Esophagus squamous epithelium (tissue), 5 donors: ENCODE measurements around the gene PTCSC3. TPM values are rescaled to one million over a fixed set of nuclear protein-coding genes. Genes with fewer than 3 reads are reported as not detected.

Experiments used
- DNase-seq: peaks from one replicate; lab custom pipeline; 2025; lab: John Stamatoyannopoulos, UW
- H3K27ac ChIP-seq, 4 donors: fragments of 200-600 bp; sonication (generic); one replicate each; pipeline ENCODE4 v1.5.1; 2016 to 2019; ENCODE audit warnings: mild to moderate bottlenecking in 1 of 4
- H3K27me3 ChIP-seq, 4 donors: fragments of 200-600 bp; sonication (generic); 1 replicate in 3 of 4; 2 replicates in 1 of 4; pipeline versions ENCODE4 v1.5.1 to v1.6.0; 2017 to 2021; ENCODE audit warnings: antibody characterized with exemption in 1 of 4
- H3K36me3 ChIP-seq, 3 donors: fragments of 200-600 bp; sonication (generic); one replicate each; pipeline ENCODE4 v1.5.1; 2016 to 2019
- H3K4me1 ChIP-seq, 3 donors: fragments of 200-600 bp; sonication (generic); one replicate each; pipeline ENCODE4 v1.5.1; 2017 to 2019
- H3K4me3 ChIP-seq, 4 donors: fragments of 200-600 bp; sonication (generic); 1 replicate in 3 of 4; 2 replicates in 1 of 4; pipeline ENCODE4 v1.5.1; 2016 to 2019; ENCODE audit warnings: mild to moderate bottlenecking in 2 of 4, moderate library complexity in 1 of 4
- H3K9me3 ChIP-seq, 3 donors: fragments of 200-600 bp; sonication (generic); one replicate each; pipeline ENCODE4 v1.5.1; 2016 to 2019
- CTCF ChIP-seq, 6 experiments: fragments of 450-650 bp in 4 of 6; fragments of 200-600 bp in 2 of 6; sonication (generic) in 2 of 6; IDR thresholded peaks; one replicate each; pipeline ENCODE4 v1.5.1; 2016 to 2019; ENCODE audit warnings: antibody characterized with exemption in 6 of 6, mild to moderate bottlenecking in 4 of 6, moderate library complexity in 4 of 6
- POLR2A ChIP-seq, 4 donors: fragments of 450-650 bp; IDR thresholded peaks; one replicate each; pipeline ENCODE4 v1.6.1; 2017; ENCODE audit warnings: antibody characterized with exemption in 4 of 4, mild to moderate bottlenecking in 4 of 4, moderate library complexity in 3 of 4
- WGBS, 2 donors: methylation state at CpG; one replicate each; pipeline ENCODE4 v1.1.5; 2018; 5-methylcytosine and 5-hydroxymethylcytosine counted together
- intact Hi-C: fragments of 100-400 bp; cut with DNase I; formaldehyde crosslinking; loops from one replicate; pipeline ENCODE4 v1.15.0; 2022
- total RNA-seq, 4 donors: library from RNA; depleted of rRNA; stranded (reverse); fragments of >200 nt; gene quantifications; one replicate each; pipeline ENCODE4 v1.1.0, GENCODE V29; 2016
- donor health status: DM: yes; HTN: yes; CAD: no.

Gene PTCSC3
- total RNA-seq, 4 donors from 2014 or later = not detected

GRCh38 chr14:36204461-36205073 lies 28.0 kb upstream of the PTCSC3 start:
- H3K27me3 ChIP-seq = no peaks in the 10 kb centered on the region
- no peak for DNase-seq
- intact Hi-C loops = loop anchor here (10.0 kb wide), 1 partner anchor 170 kb away; no protein-coding TSS in a partner anchor
- H3K9me3 ChIP-seq = peaks cover 0 to 3% (median 0%) of the 10 kb centered on the region in 3 donors
- H3K36me3 ChIP-seq = no peaks in the 10 kb centered on the region
- H3K4me1 ChIP-seq = no peaks in the 10 kb centered on the region
- 76 to 83% methylated on average over 4 of the region's 4 CpGs for WGBS, 2 donors
- no peak for TF ChIP-seq POLR2A (IDR thresholded peaks at IDR 0.05)
- no peak for TF ChIP-seq CTCF (IDR thresholded peaks at IDR 0.05)
- H3K4me3 ChIP-seq = no peak overlapping the region
- H3K27ac ChIP-seq = no peak overlapping the region

- WGBS, 2 donors = 0% methylated on average over 1 of the region's 1 CpG; no CpG with 5 or more reads in 1 of the 2 donors
- intact Hi-C loops = no loop called here
- peaks cover 0 to 3% (median 0%) of the 10 kb centered on the region in 3 donors for H3K9me3 ChIP-seq
- H3K27me3 ChIP-seq = no peaks in the 10 kb centered on the region
- no peak for DNase-seq
- H3K4me1 ChIP-seq = no peaks in the 10 kb centered on the region
- TF ChIP-seq POLR2A (IDR thresholded peaks at IDR 0.05) (no peak), CTCF (IDR thresholded peaks at IDR 0.05) (no peak)
- no peaks in the 10 kb centered on the region for H3K36me3 ChIP-seq
- no peak overlapping the region for H3K4me3 ChIP-seq
- H3K27ac ChIP-seq = no peak overlapping the region
Observed at GRCh38 chr14:36198378-36198777, 21.9 kb upstream of the PTCSC3 start.

- Histone ChIP-seq H3K36me3 (no peaks in the 10 kb centered on the region), H3K27me3 (no peaks in the 10 kb centered on the region), H3K4me3 (no peak overlapping the region), H3K27ac (no peak overlapping the region), H3K9me3 (no peaks in the 10 kb centered on the region), H3K4me1 (no peaks in the 10 kb centered on the region)
- intact Hi-C loops = no loop called here
- TF ChIP-seq CTCF (IDR thresholded peaks at IDR 0.05) = no peak
- no peak for TF ChIP-seq POLR2A (IDR thresholded peaks at IDR 0.05)
- DNase-seq = no peak
- WGBS, 2 donors = 66 to 68% methylated on average over 4 of the region's 4 CpGs
Observed at GRCh38 chr14:36194663-36195062, 18.1 kb upstream of the PTCSC3 start.

- H3K4me1 ChIP-seq = no peaks in the 10 kb centered on the region
- intact Hi-C loops = no loop called here
- no peak for TF ChIP-seq CTCF (IDR thresholded peaks at IDR 0.05)
- TF ChIP-seq POLR2A (IDR thresholded peaks at IDR 0.05) = no peak
- no peaks in the 10 kb centered on the region for H3K27me3 ChIP-seq
- H3K4me3 ChIP-seq = no peak overlapping the region
- no peak overlapping the region for H3K27ac ChIP-seq
- 72 to 84% methylated on average over 3 of the region's 3 CpGs for WGBS, 2 donors
- DNase-seq = no peak
- H3K36me3 ChIP-seq = no peaks in the 10 kb centered on the region
- H3K9me3 ChIP-seq = no peaks in the 10 kb centered on the region
Observed at GRCh38 chr14:36192530-36192929, 16.0 kb upstream of the PTCSC3 start.

GRCh38 chr14:36183402-36183801 lies 6.9 kb upstream of the PTCSC3 start:
- Histone ChIP-seq H3K4me3 (no peak overlapping the region), H3K36me3 (no peaks in the 10 kb centered on the region), H3K9me3 (no peaks in the 10 kb centered on the region), H3K27ac (no peak overlapping the region), H3K27me3 (no peaks in the 10 kb centered on the region), H3K4me1 (no peaks in the 10 kb centered on the region)
- intact Hi-C loops = no loop called here
- TF ChIP-seq POLR2A (IDR thresholded peaks at IDR 0.05) (no peak), CTCF (IDR thresholded peaks at IDR 0.05) (no peak)
- no peak for DNase-seq
- 62 to 73% methylated on average over 3 of the region's 3 CpGs for WGBS, 2 donors
